Measurements from ENCODE around the gene NPAT. TPM values are rescaled to one million over a fixed set of nuclear protein-coding genes. Genes with fewer than 3 reads are reported as not detected.

The NPAT gene
- polyA plus RNA-seq, 1 donor from 2014 or later: 10.8 TPM

DNA sequence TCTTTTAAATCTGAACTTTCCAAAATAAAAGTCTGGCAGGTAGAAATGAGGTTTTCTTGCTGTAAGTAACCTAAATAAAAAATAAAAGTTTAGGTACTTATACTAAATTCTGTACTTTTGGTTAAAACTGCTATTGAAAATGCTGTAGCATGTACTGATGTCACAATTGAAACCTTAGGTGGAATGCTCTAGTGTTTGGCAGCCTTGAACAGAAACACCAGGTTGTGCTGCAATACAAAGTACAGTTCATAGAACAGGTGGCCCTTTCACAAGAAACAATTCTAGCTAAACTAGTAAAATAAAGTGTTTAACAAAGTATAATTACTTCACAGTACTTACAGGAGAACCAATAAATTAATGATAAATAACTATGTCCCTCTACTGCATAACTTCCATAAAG lies 25.1 kb downstream of the NPAT start:
- Histone ChIP-seq H3K9me2 (ENCODE audit: insufficient read depth, low read length) (no peaks in the 10 kb centered on the region), H3K27me3 (ENCODE audit: insufficient read depth, low read depth, low read length) (no peaks in the 10 kb centered on the region), H3K9ac (ENCODE audit: low read length) (no peak overlapping the region), H3K9me3 (ENCODE audit: low read length) (no peaks in the 10 kb centered on the region), H3K36me3 (ENCODE audit: insufficient read depth, low read length) (peaks cover 3% of the 10 kb centered on the region), H4K20me1 (ENCODE audit: insufficient read depth) (no peaks in the 10 kb centered on the region), H3K27ac (ENCODE audit: low read length) (no peak overlapping the region), H3K79me2 (replicated peaks; ENCODE audit: insufficient read depth, low read length) (no peaks in the 10 kb centered on the region), H3K4me3 (ENCODE audit: low read length) (no peak overlapping the region), H2AFZ (ENCODE audit: low read depth, low read length) (no peak overlapping the region), H3K4me2 (ENCODE audit: low read length) (no peak overlapping the region), H3F3A (ENCODE audit: insufficient read depth, low read length, poor library complexity, severe bottlenecking) (no peaks in the 10 kb centered on the region)
- TF ChIP-seq, protein P1, sequence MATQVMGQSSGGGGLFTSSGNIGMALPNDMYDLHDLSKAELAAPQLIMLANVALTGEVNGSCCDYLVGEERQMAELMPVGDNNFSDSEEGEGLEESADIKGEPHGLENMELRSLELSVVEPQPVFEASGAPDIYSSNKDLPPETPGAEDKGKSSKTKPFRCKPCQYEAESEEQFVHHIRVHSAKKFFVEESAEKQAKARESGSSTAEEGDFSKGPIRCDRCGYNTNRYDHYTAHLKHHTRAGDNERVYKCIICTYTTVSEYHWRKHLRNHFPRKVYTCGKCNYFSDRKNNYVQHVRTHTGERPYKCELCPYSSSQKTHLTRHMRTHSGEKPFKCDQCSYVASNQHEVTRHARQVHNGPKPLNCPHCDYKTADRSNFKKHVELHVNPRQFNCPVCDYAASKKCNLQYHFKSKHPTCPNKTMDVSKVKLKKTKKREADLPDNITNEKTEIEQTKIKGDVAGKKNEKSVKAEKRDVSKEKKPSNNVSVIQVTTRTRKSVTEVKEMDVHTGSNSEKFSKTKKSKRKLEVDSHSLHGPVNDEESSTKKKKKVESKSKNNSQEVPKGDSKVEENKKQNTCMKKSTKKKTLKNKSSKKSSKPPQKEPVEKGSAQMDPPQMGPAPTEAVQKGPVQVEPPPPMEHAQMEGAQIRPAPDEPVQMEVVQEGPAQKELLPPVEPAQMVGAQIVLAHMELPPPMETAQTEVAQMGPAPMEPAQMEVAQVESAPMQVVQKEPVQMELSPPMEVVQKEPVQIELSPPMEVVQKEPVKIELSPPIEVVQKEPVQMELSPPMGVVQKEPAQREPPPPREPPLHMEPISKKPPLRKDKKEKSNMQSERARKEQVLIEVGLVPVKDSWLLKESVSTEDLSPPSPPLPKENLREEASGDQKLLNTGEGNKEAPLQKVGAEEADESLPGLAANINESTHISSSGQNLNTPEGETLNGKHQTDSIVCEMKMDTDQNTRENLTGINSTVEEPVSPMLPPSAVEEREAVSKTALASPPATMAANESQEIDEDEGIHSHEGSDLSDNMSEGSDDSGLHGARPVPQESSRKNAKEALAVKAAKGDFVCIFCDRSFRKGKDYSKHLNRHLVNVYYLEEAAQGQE (IDR thresholded peaks at IDR 0.05; ENCODE audit: borderline replicate concordance): no peak
- TF ChIP-seq EP300 (conservative IDR thresholded peaks at IDR 0.05; ENCODE audit: poor library complexity, severe bottlenecking) (no peak), RAD21 (conservative IDR thresholded peaks at IDR 0.05) (no peak), POLR2AphosphoS5 (IDR thresholded peaks at IDR 0.05) (no peak), TAF1 (IDR thresholded peaks at IDR 0.05; ENCODE audit: low read depth) (no peak), MXI1 (conservative IDR thresholded peaks at IDR 0.05; ENCODE audit: poor library complexity, severe bottlenecking) (no peak), EZH2 (IDR thresholded peaks at IDR 0.05; ENCODE audit: borderline replicate concordance, insufficient read depth, low read length, poor library complexity, severe bottlenecking) (no peak), SMC3 (conservative IDR thresholded peaks at IDR 0.05; ENCODE audit: poor library complexity) (no peak)
- TF ChIP-seq, protein P2, sequence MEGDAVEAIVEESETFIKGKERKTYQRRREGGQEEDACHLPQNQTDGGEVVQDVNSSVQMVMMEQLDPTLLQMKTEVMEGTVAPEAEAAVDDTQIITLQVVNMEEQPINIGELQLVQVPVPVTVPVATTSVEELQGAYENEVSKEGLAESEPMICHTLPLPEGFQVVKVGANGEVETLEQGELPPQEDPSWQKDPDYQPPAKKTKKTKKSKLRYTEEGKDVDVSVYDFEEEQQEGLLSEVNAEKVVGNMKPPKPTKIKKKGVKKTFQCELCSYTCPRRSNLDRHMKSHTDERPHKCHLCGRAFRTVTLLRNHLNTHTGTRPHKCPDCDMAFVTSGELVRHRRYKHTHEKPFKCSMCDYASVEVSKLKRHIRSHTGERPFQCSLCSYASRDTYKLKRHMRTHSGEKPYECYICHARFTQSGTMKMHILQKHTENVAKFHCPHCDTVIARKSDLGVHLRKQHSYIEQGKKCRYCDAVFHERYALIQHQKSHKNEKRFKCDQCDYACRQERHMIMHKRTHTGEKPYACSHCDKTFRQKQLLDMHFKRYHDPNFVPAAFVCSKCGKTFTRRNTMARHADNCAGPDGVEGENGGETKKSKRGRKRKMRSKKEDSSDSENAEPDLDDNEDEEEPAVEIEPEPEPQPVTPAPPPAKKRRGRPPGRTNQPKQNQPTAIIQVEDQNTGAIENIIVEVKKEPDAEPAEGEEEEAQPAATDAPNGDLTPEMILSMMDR (IDR thresholded peaks at IDR 0.05; ENCODE audit: poor library complexity, severe bottlenecking): no peak

DNA sequence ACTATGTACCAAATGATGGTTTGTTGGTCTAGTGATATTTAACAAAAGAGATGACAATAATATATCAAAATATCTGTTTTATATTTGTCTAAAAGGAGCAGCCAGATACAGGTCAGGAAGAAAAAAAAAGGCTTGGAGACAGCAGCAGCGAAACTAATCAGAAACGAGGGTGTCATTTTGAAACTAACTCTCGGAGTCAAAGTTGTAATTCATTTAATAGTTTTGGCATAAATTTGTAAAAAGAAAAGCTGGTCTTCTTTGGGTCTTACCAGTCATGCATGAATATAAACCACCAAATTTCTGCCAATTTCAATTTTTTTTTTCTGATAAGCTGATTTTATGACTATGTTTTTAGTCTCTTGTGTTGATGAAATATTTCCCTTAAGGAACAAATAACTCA lies 25.5 kb downstream of the NPAT start:
- Histone ChIP-seq H3K9me3 (ENCODE audit: low read length) (no peaks in the 10 kb centered on the region), H3K36me3 (ENCODE audit: insufficient read depth, low read length) (peaks cover 3% of the 10 kb centered on the region), H3K4me3 (ENCODE audit: low read length) (no peak overlapping the region), H4K20me1 (ENCODE audit: insufficient read depth) (no peaks in the 10 kb centered on the region), H2AFZ (ENCODE audit: low read depth, low read length) (no peak overlapping the region), H3K4me2 (ENCODE audit: low read length) (no peak overlapping the region), H3K79me2 (replicated peaks; ENCODE audit: insufficient read depth, low read length) (no peaks in the 10 kb centered on the region), H3K27me3 (ENCODE audit: insufficient read depth, low read depth, low read length) (no peaks in the 10 kb centered on the region), H3K9ac (ENCODE audit: low read length) (no peak overlapping the region), H3K9me2 (ENCODE audit: insufficient read depth, low read length) (no peaks in the 10 kb centered on the region), H3K27ac (ENCODE audit: low read length) (no peak overlapping the region), H3F3A (ENCODE audit: insufficient read depth, low read length, poor library complexity, severe bottlenecking) (no peaks in the 10 kb centered on the region)
- TF ChIP-seq, protein P2 (IDR thresholded peaks at IDR 0.05; ENCODE audit: poor library complexity, severe bottlenecking): no peak
- TF ChIP-seq EP300 (conservative IDR thresholded peaks at IDR 0.05; ENCODE audit: poor library complexity, severe bottlenecking) (no peak), POLR2AphosphoS5 (IDR thresholded peaks at IDR 0.05) (no peak), SMC3 (conservative IDR thresholded peaks at IDR 0.05; ENCODE audit: poor library complexity) (no peak), EZH2 (IDR thresholded peaks at IDR 0.05; ENCODE audit: borderline replicate concordance, insufficient read depth, low read length, poor library complexity, severe bottlenecking) (no peak), MXI1 (conservative IDR thresholded peaks at IDR 0.05; ENCODE audit: poor library complexity, severe bottlenecking) (no peak), TAF1 (IDR thresholded peaks at IDR 0.05; ENCODE audit: low read depth) (no peak), RAD21 (conservative IDR thresholded peaks at IDR 0.05) (no peak)
- TF ChIP-seq, protein P1 (IDR thresholded peaks at IDR 0.05; ENCODE audit: borderline replicate concordance): no peak
